HG03575 (cell line): Measurements from ENCODE around the gene TNS1.

Experiments
- ATAC-seq: cut with Tn5 transposase; IDR thresholded peaks from one replicate; pipeline ENCODE4 v1.9.1; 2021; ENCODE audit not compliant: unreplicated experiment, insufficient number of reproducible peaks, low FRiP score; ENCODE audit errors: extremely low read depth

TNS1 gene

DNA sequence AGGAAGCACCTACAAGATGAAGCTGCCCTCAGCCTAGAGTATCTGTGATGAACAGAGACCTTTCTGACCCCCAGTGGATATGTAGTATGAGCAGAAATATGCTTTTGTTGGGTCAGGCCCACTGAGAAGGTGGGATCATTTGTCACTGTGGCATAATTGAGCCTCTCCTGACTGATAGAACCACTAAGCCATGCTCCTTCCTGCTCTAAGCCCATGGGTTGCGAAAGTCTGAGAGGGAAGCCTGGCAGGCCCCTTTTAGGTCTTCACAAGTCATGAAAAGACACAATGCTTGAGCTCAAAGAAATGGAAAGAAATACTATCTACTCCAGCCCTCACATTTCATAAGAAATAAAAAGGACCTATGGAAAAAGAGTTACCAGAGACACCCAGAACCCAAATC is 127.7 kb downstream of the TNS1 start:
- no peak for ATAC-seq

DNA sequence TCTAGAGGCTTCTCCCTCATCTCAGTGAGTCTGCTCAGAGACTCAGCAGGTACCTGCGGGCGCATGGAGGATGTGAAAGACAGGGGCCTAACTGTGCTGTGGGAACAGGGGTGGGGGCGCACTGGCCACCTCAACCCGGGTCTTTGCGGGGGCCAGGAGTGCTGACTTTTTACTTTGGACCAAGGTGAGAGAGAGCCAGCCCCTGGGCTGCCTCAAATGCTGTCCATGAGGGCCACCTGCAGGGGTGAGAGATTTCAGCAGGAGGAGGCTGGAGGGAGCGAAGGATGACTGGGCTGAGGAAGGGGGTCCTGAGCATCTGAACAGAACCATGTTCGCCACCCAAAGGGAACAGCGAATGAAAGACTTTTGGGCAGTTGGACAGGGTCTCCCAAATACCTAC is 129.4 kb downstream of the TNS1 start:
- no peak for ATAC-seq

DNA sequence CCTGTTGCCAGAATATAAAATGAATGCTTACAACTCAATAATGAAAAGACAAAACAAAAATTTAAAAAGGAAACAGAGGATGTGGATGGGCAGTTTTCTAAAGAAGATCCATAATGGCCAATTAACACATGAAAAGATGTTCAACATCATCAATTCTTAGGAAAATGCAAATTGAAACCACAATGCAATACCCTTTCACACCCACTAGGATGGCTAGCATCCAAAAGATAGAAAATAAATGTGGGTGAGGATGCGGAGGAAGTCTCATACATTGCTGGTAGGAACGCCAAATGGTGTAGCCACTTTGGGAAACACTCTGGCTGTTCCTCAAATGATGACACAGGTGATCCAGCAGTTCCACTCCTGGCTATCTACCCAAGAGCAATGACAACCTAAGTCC is 130.5 kb downstream of the TNS1 start:
- no peak for ATAC-seq

DNA sequence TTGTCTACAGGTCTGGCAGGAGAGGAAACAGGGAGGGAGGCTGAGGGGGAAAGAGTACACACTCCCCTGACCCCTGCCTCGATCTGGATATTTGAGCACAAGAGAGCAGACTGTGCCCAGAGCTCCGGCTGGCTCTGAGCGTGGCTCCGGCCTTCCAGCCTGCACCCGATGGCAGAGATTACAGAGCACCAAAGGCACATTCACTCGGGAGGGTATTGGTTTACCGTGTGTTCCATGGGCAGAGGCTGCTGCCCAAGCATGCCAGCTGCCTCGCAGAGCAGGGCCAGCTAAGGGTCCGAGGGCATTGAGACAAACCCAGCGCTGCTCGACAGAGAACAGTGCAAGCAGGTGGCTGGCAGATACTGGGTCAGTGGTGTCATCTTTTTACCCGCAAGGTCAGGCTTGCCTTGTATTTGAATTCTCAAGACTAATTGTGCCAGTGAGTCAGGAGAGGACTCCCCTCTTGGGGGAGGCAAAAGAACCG is 132.2 kb downstream of the TNS1 start:
- ATAC-seq = no peak

DNA sequence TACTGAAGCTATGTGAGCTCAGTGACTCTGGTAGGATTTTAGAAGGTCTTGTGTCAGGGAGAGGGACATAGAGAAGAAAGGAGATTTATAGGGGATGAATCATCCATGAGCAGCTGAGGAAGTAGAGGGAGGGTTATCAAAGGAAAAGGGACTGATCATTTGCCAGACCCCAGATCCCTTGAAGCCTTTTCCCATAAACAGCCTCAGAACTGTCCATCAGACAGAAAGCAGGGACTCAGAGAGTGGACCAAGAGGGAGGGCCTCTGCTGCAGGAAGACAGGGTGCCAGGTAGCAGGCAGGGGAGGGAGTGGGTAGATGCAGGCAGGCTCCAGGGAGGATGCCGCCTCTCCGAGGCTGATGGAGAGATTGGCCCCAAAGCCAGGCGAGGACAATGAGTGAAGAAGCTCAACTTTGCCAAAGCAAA is 133.9 kb downstream of the TNS1 start:
- no peak for ATAC-seq

DNA sequence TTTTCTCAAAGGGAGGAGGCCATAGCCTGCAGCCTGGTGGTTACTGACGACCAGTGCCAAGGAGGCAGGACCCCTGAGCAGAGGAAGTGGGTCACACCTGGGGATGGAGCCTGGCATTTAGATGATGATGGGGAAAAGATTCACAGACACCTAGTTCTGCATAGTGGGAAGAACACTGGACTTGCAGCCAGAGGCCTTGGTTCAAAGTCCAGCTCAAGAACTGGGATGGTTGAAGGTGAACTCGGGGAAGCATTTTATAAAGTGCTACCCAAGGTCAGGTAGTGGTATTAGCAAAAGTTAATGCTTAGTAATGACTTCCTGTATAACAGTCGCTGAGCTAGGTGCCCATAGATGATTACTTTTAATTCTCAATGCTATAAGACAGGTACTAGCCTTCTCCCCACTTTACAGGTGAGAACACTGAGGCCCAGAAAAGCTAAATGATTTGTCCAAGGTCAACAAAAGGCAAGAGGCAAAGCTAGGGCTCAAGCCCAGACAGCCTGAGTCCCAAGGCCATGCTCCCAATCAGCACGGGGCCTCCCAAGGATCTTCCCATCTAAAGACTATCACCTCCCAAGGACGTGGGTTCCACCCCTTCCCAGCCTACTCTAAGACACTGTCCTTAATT is 134.4 kb downstream of the TNS1 start:
- ATAC-seq = no peak

DNA sequence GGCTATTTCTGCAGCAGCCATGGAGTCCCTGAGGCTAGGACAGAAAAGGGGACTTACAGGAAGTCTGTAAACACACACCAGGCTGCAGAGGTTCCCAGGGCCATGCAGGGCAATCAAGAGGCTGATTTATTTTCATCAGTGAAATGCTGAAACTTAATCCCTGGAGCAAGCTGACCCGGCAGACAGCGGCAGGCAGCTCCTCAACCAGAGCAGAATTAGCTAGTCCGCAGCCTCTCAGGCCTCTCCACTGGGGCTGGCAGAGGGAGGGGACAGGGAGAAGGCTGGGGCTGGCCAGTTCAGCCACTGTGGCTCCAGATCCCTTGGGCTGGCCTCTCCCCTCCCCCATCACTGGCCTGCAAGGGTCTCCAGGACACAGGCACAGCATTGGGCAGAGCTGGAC is 136.3 kb downstream of the TNS1 start:
- no peak for ATAC-seq

DNA sequence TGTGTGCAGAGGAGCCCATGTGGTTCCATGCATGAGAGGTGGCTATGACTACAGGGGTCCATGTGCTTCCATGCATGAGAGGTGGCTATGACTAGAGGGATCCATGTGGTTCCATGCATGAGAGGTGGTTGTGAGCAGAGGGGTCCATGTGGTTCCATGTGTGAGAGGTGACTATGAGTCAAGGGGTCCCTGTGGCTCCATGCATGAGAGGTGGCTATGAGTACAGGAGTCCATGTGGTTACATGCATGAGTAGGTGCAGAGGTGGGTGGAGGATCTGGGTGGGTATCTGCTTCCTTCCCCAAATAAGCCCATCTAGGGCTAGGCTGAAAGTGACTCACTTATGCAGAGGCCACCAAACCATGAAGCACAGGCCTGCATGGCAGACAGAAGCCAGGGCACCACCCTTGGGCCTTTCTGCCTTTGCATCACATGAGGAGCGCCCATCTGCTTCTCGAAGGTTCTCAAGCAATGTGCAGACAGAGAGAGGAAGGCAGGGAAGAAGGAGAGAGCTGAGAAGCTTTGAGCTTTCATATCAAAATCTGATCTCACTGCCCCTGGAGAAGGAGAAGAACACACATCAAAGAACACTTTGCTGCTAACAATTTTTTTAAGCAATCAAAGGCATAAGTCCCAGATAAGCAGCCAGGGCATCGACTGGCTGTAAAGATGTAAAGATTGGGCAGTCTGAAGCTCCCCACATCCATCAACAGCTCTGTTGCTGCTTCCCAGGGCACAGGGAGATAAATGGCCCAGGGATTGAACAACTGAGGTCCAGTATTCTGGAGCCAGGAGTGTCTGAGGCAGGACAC is 137.6 kb downstream of the TNS1 start:
- no peak for ATAC-seq

DNA sequence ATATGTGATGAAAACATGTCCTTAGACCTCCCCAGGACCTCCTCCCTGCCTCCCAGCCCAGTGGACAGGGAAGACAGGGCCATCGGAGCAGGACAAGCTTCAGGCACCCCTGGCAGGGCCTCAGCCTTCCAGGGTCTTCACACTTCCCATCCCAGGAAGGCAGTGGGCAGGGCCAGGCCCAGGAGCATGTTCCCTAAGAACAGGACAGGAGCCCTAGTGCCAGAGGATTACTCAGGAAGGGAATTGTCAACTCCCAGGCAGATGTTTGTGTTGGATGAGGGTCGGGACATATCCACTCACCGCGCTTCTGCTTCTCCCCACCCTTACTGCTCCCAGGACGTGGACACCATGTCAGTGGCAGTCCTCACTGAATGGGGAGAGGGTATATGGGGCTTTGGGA is 138.9 kb downstream of the TNS1 start:
- ATAC-seq = no peak

DNA sequence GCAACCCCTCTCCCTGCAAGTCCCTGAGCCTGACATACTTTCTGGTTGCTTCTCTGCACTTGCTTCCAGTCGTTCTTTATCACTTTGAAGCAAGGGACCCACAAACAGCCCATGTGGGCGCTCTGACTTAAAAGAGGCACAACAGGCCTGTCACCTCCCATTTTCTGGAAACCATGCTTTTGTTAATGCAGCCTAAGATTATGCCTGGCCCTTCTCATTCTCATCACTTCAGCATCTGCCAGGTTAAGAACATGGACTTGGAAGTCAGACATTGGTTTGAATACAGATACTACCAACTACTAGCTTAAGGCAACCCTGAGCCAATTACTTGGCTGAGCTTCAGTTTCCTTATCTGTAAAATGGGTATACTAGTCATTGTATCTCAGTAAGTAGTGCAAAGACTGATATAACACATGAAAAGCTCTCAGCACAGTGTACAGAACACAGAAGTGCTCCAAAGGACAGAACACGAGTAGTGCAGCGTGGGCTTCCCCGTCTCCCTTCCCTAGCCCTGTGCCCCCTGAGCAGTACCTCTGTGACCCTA is 141.4 kb downstream of the TNS1 start:
- no peak for ATAC-seq

DNA sequence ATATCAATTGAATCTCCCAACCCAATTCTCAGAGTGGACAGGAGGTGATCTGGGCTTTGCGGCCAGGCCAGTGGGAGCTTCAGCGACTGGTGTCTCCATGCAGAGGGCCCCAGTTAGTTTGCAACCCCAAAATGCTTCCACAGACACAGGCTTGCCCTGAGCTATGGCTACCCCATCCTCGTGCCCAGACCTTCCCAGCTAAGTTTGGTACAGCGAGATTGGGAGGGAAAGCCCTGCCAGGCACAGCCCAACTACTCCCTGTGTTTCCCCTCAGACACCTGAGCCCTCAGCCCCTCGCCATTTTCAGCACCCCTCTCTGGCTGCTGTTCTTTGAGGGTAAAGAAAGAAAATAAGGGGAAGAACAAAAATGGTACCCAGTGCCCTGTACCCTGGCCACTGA is 142.9 kb downstream of the TNS1 start:
- no peak for ATAC-seq

DNA sequence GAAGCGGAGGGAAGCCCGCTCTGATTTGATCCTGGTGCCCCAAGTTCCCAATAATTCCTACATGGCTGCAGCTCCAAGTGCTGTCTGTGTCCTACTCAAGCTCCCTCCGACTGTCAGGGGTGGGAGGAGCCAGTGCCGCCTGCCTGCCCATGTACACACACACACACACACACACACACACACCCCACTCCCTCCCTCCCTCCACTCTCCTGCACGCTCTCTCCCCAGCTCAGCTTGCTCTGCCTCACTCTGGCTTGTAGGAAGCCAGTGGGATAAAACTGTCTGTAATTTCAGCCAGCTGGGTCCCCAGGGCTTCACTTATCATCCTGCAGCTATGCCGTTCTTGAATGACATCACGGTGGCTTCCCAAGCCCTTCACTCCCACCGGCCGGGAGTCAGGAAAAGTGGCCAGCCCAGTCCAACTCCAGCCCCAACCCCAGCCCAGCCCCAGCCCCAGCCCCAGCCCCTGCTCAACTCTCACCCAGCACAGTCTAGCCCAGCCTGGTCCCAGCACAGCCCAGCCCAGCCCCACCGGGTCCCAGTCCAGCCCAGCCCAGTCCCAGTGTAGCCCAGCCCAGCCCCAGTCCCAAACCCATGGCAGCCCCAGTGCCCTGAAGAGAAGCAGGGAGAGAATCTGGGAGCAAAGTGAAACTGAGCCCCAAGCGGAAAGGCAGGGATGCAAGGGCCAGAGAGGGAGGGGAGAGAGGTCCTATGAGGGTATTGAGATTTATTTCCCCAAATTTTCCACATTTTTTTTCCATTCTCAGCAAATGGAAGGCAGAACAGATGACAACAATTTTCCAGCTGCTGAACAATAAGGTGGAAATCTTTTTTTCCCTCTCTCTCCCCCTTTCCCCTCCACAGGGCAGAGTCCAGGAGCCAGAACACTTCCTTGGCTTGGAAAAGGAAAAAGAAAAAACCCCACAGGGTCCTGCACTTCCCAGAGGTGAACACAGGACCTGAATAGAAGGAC is 144.0 kb downstream of the TNS1 start:
- no peak for ATAC-seq

DNA sequence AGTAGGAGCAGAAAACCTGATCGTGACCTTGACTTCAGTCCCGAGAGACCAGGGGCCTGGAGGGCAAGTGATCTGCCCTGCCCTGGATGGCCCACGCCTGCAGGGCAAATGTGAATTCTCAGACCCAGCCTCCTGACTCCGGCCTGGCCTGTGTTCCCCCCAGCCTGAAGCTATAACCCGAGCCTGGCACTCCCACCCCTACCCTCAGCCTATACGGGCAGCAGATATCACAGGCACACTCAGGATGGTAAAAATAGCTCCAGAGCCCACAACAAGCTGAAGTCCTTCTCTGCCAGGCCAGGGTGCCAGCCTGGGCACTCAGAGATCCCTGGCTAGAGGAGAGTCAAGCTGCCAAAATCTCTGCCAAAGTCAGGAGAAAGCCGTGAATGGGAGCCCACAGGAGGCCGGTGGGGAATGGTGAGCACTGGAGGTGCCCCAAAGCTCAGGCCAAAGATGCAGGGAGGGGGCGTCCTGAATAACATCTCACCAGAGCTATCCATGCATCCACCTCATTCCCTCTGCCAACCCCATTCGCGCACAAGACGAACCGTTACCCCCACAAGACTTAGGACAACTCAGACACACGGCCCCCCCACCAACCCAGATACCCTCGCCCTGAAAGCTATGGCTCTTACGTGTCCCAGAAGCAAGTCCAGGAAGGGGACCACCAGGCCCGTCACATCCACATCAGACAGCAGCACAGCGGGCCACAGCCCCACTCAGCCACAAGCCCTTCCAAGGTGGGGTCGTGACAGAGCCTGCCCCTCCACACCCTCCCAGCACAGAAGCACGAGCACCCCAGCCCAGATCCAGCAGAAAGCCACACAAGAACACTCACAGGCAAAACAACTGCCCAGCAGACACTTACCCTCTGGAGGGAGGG is 144.9 kb downstream of the TNS1 start:
- ATAC-seq = no peak

DNA sequence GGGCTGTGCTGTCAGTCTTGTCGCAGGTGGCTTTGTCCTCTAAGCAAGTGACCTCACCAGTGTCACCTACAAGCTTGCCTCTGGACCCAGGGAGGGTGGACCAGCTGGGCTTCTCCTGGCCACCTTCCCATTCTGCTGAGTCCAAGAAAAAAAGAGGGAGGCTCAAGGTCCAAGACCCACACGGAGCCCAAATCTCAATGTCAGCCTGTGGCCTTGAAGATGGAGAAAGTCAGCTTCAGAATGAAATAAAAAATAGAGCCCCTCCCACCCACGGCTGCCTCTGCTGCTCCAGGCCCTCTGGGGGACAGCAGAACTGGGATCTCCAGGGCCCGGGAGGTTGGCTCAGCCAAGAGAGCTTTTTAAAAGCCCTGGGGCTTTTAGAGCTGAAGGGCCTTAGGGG is 145.9 kb downstream of the TNS1 start:
- ATAC-seq = no peak

DNA sequence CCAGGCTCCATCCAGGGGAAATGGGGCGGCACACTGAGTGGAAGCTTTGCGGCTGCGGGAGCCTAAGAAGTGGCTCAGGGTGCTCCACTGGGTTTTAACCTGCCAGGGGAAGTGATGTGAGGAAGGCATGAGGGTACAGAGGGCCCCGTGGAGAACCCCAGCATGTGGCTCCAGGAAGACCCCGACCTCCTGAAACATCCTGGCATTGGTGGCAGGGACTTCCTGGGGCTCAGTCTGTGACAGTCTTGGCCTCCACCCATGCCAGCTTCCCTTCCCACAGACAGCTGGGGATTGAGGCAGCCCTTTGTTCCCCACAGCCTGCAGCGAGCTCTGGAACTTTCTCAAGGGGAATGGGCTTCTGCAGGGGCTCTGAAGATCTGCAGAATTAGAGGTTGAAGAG is 146.6 kb downstream of the TNS1 start:
- ATAC-seq = no peak

DNA sequence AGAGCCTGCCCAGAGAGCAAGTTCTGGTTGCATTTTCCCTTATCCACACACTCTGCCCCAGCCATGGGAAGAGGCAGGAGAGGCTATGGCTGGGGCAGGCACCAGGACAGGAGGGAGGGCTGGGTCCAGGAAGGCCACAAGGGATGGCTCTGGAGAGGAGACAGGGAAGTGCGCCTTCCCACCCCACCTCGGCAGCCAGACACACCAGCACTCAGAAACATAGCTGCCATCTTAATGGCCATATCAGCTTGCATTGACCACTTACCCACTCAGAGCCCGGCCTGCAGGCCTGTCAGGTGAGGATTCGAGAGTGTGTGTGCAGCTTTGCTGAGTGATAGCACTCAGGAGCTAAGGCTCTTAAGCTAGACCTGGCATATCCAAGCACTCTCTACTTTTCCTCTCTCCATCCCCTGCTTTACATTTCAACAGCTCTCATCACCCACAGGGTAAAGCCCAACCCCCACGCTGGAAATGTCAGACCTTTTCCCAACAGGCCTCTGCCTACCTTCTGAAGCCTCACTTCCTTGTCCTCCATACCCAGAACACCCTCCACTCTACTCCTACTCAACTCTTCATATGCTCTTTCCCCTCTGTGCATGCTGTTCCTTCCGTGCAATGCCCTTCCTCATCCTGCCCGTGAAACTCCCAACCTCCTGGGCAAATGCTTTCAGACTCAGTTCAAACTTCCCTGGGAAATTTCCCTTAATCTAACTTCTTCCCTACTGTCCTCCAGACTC is 147.9 kb downstream of the TNS1 start:
- ATAC-seq = no peak

DNA sequence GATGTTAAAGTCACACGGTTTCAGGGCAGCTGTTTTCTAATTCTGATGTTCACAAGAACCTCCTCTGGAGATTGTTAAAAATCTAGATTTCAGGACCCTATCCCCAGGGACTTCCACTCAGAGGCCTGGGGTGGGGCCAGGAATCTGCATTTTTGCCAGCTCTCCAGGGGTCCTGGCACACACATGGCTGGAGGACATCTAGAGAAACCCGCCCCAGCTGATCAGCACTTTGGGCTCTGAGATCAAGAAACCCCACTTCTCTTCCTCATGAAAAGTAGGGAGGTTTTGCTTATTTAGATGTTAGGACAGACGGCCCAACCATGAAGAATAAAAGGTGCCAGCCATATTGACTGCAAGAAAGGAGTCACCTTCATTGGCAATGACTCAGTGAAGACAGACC is 148.8 kb downstream of the TNS1 start:
- ATAC-seq = no peak
